ENCODE results near the gene PROB1.
"Not testable (repeated sequence)": the region's sequence is repeated elsewhere in the genome, so short reads cannot be mapped to it uniquely, and the experiment has no call there.

Gene PROB1

DNA sequence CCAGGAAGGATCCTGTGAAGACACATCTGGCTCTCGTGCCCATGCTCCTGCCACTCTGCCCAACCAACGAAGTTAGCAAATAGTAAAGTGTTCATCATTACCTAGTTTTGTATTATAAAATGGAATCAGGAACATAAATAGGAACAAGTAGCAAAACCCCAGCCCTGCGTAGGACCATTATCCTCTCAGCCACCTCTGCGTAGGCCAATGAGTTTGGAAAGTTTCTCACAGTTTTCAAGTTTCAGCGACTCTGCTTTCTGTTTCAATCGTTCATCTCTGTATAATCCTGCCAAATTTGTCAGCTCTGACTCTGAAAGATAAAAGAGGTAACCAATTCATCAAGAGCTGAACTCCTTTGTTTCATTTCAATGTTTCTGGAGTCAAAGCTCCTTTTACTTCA is 19.1 kb upstream of the PROB1 start:
- no peak for DNase-seq

DNA sequence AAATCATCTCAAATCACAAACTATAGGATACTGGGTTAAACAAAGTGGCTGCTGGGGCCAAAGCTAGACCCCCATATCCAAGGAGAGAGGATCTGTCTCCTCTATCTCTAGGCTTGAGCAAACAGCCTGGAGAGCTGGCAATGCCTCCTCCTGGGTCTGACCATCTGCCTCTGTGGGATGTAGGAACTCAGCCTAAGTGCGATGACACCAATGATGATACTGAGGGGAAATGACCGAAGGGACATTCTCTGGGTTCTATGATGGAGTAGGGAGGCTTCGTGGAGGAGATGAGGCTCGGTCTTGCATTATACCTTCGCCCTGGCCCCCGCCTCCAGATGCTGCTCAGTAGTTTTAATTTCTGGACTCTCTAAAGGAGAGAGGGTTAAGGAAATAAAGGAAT is 18.2 kb upstream of the PROB1 start:
- DNase-seq = no peak

DNA sequence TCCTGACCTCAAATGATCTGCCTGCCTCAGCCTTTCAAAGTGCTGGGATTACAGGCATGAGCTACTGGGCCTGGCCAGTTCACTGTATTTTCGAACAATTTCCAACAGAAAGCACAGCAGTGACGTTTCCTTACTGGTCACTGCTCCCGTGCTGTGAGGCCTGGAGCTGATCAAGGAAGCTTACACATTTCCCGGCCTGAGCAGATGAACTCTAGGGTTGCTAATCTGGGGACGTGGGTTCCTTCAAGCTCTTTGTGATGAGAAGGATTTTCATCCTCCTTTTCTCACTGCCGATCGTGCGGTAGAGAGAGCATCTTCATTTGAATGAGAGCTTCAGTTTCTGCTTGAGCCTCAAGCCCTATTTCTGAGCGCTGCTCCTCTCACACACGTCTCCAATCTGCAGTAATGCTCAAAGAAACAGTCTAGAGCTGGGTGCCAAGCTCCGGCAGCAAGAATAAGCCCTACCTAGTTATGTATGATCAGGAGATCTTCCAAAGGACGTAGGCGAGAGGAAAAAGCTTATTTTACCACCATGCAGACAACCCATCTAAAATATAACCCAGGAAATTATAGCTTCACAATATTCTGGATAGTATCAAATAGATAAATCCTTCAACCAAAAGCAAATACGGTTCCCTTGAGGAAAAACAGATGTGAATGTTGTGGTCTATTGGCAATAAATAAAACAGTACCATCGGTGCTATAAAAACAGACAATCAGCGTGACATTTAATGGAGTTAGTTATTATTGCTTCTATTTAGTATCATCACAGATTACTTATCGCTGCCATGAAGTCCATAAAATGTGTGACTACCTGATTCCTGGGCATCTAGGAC is 16.3 kb upstream of the PROB1 start:
- DNase-seq = no peak

DNA sequence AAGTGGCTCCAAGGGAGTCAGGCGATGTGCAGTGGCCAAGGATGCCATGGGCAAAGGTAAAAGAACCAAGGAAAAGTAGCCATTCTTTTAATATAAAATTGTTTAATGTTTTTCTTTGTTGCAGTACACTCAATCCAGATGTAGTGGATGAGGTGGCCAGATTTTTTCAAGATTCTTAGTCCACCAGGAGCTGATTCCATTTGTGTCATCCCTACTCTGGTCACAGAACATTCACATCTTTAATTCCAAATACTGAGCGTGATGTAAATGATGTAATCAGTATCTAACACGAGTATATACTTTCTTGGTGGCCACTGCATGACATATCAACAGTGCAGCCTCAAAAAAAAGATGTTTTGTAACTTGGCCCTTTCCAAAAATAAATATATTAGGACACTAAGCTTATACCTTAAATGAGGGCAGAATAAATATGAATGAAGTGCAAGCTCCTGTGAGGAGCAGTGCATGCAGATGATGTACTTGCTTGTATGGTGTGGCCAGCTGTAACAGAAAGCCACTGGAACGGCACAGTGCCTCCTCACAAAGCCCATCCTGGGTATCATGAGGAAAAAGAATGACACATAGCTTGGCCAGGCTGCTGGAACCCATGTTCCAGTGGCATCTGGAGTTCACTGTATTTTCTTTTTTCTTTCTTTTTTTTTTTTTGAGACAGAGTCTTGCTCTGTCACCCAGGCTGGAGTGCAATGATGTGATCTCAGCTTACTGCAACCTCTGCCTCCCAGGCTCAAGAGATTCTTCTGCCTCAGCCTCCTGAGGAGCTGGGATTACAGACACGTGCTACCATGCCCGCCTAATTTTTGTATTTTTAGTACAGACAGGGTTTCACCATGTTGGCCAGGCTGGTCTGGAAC is 15.5 kb upstream of the PROB1 start:
- DNase-seq = no peak

GRCh38 chr5:139409116-139409515 is 14.2 kb upstream of the PROB1 start:
- not testable (repeated sequence) for DNase-seq

DNA sequence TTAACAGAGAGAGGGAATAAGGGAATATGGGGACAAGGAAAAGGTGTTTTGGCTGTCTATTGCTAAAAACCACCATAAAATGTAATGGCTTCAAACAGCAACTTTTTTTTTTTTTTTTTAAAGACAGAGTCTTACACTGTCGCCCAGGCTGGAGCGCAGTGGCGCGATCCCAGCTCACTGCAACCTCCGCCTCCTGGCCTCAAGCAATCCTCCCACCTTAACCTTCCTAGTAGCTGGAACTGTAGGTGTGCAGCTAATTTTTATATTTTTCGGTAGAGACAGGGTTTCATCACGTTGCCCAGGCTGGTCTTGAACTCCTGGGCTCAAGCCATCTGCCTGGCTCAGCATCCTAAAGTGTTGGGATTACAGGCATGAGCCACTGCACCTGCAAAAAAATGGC is 13.3 kb upstream of the PROB1 start:
- DNase-seq = no peak

- DNase-seq = no peak
These were observed 12.6 kb upstream of the PROB1 start for GRCh38 chr5:139407517-139407916.

- DNase-seq = no peak
These were observed 12.1 kb upstream of the PROB1 start for GRCh38 chr5:139406963-139407362.

DNA sequence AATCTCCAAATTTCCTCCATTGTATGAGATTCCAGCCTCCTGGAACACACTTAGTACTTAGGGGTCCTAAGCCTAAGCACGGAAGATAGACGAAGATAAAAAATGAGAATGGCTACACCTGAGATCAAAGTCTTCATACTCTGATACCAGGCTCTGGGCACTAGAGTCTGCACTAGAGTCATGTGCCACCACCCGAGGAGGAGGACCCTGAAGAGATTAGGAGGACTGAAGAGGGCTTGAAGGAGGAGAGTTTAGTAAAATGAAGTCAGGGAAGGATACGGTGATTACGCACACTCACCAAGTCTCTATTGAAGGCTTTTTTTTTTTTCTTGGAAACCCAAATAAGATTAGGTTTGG is 9.6 kb upstream of the PROB1 start:
- peak; percentile 50 to 64 for DNase-seq

DNA sequence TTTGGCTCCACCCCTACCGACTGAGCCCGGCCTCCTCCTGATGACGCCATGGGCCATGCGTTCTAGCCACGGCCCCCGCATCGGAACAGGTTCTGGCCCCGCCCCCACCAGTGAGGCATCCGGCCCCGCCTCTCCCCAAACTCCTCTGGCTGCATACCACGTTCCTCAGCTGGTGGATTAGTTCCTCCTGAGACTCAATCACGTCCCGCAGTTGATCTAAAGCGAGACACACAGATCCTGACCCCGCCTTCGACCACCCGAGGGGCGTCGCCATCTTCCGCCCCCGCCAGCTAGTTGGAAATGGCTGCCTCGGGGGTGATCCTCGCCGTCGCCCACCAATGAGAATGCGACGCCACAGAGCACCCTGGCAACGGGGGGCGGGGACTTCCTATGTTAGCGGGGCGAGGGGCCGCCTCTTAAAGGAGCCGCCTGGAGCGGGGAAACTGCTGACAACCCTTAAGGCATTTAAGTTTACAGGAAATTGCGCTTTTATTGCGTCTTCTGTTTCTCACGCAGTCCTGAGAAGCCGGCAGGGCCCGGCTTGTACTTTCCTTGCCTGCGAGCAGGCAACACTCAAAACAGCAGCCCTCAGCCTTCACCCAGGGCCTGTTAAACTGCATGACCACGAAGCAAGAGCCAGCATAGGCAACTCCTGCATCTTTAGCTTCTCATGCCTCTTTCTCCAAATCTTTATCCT is 9.0 kb upstream of the PROB1 start, which contains the start of gene SPATA24:
Gene SPATA24, minus strand, starts transcription at position 303 of the 697 bp plus-strand sequence. Its CDS starts 29 bp downstream, at position 274.
- DNase-seq = peak; percentile 97 to 100

GRCh38 chr5:139403418-139403786 is 8.5 kb upstream of the PROB1 start:
- DNase-seq = no peak

GRCh38 chr5:139402561-139403158 is 7.8 kb upstream of the PROB1 start:
- DNase-seq = peak in 1 of 2 experiments; percentile 68

- no peak for DNase-seq
These were observed 6.6 kb upstream of the PROB1 start for GRCh38 chr5:139401546-139401945.

DNA sequence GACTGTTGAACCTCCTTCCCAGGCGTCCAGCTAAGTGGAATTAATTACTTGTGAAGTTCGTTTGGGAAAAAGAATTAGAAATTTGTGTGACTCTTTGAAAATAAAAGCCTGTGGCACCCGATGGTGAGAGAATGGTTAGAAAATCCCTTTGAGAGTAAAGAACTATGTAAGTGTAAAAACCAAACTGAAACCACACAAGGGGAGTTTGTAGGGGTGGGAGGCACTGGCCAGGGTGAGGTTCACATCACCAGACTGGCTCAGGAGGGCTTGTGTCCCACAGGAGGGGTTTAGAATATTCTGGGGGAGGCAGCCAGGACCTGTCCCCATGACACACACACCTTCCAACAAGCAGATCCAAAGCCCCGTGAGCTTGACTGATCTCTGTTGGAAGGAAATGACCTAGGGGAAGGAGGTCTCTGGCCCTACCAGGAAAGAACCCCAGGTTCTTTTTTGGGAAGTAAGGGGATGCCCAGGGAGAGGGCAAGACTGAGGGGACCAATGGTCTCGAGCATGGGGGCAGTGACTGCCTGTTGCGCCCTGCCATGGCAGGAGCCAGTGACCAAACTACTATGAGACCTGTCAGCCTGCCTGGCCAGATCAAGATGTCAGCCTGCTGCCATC is 4.7 kb upstream of the PROB1 start:
- no peak for DNase-seq

DNA sequence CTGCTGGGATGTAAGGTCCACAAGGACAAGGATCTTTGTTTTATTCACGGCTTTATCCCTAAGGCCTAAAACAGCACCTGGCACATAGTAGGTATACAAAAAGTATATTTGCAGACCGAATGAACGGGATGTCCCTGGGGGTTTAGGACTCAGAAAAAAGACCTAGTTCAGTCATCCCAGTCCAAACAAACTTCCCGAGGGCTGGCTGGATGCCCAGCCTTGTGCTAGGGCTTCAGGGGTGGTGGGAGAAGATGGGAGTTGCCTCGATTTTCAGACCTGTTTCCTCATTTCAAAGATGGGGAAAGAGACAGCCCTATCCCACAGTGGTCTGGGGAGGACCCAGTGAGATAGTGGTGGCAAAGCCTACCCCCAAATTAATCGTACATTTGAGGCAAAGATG is 3.0 kb upstream of the PROB1 start:
- no peak for DNase-seq

DNA sequence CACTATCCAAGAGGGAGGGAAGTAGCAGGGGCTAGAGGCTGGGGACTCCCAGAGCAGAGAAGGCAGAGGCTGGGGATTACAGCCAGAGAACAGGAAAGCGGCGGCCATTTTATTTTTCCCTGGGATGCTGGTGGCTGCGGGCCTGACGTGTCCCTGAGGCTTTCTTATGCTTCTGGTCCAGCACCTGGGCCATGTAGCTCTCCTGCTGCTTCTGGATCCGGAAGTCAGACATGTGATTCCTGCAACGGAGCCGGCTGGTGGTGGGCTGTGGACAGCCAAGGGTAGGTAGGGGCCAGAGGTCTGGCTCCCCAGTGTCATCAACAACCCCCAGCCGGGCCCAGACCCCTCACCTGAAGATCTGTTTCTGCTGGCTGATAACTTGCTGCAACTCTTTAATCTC is 1.8 kb upstream of the PROB1 start:
- DNase-seq = no peak

DNA sequence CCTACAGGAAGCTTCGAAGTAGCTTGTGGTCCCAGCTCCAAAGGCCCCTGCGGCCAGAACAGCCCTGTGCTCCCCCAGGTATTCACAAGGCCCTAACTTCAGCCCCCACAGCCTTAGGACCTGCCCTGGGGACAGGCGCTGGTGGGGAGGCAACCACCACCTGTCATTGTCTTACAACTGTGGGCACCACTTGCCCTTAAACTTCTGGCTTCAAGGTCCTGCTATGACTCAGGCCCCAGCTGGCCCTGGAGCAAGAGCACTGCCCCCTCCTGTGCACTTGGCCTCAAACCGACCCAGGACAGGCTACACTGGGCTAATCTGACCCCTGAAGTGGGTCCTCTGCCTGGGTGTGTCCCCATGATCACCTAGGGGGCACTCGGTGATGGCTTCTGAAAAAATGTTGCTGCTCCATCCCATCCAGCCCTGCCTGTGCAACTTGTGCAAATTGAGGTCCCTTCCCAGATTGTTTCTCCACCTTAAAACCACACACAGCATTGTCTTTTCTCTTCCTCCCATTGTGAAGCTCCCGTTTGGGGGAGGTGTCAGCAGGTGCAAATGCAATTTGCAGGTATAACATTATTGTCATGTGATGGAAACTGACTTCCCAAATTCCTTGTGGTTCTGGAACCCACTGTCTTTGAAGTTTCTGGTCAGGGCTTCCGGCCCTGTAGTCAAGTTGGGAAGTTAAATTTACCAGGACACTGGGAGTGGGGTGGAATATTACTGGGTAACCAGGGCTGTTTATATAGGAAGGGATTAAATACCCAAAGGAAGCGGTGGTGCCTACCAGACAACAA is 1.1 kb upstream of the PROB1 start:
- DNase-seq = no peak

DNA sequence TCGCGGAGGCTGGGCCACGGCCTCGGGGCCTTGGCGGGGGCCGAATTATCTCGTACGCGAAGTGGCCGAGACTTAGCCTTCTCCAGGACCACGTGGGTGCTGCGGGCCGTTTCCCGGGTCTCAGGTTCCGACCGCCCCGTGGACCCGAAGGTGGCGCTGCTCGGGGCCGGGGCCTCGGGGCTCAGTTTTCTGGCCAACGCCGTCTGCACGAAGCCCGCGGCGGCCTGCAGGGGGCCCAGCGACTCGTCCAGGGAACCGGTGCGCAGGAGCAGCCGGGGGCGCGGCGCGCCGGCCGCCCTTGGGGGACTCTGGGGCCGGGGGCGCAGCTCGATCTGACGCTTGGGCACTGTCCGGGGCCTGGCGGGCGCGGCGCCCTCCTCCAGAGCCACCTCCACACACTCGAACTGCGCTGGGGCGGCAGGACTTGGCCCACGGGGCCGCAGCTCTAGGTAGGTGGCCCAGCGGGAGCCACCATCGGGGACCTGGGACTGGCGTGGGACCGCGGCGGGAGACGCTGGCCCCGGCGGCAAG is 716 bp downstream of the PROB1 start:
- DNase-seq = peak; percentile 23 to 88

- peak in 1 of 2 experiments; percentile 67 for DNase-seq
These were observed 1.3 kb downstream of the PROB1 start for GRCh38 chr5:139393497-139394122.

GRCh38 chr5:139392678-139393496 is 2.0 kb downstream of the PROB1 start:
- peak; percentile 69 to 95 for DNase-seq

Measured in NCI-H526 (cell line).